Activated CD8-positive, alpha-beta memory T cell treated with anti-CD3 and anti-CD28 coated beads for 4 hours (primary cell): ENCODE data around the gene IL12RB2.

Experiments used
- DNase-seq, 2 donors: peaks; one replicate each; pipeline ENCODE4 v3.0.0-alpha.2; 2020; ENCODE audit warnings: low read depth in 2 of 2

The IL12RB2 gene, protein sequence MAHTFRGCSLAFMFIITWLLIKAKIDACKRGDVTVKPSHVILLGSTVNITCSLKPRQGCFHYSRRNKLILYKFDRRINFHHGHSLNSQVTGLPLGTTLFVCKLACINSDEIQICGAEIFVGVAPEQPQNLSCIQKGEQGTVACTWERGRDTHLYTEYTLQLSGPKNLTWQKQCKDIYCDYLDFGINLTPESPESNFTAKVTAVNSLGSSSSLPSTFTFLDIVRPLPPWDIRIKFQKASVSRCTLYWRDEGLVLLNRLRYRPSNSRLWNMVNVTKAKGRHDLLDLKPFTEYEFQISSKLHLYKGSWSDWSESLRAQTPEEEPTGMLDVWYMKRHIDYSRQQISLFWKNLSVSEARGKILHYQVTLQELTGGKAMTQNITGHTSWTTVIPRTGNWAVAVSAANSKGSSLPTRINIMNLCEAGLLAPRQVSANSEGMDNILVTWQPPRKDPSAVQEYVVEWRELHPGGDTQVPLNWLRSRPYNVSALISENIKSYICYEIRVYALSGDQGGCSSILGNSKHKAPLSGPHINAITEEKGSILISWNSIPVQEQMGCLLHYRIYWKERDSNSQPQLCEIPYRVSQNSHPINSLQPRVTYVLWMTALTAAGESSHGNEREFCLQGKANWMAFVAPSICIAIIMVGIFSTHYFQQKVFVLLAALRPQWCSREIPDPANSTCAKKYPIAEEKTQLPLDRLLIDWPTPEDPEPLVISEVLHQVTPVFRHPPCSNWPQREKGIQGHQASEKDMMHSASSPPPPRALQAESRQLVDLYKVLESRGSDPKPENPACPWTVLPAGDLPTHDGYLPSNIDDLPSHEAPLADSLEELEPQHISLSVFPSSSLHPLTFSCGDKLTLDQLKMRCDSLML

DNA sequence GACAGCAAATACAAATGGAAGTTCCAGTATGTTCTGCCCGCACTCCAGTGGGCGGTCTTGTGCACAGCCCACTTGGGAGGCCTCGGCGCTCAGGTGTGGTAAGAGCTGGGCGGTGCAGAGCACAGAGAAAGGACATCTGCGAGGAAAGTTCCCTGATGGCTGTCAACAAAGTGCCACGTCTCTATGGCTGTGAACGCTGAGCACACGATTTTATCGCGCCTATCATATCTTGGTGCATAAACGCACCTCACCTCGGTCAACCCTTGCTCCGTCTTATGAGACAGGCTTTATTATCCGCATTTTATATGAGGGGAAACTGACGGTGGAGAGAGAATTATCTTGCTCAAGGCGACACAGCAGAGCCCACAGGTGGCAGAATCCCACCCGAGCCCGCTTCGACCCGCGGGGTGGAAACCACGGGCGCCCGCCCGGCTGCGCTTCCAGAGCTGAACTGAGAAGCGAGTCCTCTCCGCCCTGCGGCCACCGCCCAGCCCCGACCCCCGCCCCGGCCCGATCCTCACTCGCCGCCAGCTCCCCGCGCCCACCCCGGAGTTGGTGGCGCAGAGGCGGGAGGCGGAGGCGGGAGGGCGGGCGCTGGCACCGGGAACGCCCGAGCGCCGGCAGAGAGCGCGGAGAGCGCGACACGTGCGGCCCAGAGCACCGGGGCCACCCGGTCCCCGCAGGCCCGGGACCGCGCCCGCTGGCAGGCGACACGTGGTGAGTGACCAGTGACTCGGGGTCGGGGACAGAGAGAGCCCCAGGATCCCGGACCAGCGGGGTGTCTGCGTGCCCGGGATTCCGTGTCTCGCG lies at the start of gene IL12RB2:
Gene IL12RB2, plus strand, starts transcription at position 623 of the 810 bp plus-strand sequence. CDS start 12,496 bp downstream, outside the sequence.
- DNase-seq: no peak

- DNase-seq: peak in 1 of 2 donors; percentile 5
These were observed 46.0 kb upstream of the IL12RB2 start for GRCh38 chr1:67261680-67262079.

DNA sequence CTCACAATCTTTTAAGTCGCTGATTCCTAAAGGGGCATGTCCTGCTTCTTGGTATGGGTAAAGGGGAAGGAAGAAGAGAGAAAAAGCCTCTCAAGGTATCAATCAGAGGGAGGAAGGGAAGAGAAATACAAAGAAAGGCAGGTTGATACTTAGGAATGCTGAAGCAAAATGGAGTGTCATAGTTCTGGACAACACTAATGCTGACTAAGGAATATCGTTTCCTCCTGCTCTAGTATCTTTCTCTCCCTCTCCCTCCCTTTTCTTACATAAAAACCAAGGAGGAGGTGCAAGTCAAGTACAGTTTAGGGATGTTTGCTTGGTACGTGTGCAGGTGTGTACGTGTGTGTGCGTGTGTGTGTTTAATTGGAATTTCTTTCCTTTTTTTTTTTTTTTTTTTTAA lies 44.9 kb upstream of the IL12RB2 start:
- DNase-seq: no peak

DNA sequence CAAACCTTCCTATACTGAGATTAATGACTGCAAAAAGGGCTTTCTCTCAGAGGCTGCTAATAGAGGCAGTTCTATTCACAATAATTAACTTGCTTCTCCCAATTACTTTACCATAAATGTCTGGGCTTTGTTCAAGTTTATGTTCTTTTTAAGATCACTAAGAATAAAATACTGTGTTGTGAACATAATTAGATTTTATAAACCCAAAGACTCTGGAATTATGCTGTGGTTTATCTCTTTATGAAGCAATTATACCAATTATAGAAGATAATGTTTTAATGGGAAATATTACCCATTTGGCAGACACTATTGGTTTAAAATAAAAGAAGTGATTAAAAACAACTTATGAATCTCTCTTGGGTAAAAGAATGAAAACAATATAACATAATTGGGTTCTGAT lies 43.5 kb upstream of the IL12RB2 start:
- no peak for DNase-seq

- DNase-seq: no peak
These were observed 42.8 kb upstream of the IL12RB2 start for GRCh38 chr1:67264899-67265298.

DNA sequence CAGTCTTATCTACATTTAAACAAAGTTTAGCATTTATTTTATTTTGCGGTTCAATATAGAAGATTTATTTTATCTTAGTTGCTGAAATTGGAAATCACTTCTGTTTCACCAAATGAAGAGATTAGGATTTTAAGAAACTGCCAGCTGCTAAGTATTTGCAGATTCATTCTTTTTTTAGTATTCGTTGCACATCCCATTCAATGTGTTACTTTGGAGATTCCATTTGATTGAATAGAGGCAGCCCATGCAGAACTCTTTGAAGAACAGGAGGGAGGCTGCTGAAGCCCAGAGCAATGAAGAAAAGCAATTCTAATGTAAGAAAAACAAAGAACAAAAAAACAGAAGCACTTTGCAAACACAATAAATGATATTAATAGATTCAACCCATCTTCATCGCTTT lies 38.6 kb upstream of the IL12RB2 start:
- DNase-seq: no peak

GRCh38 chr1:67270541-67270940 lies 37.1 kb upstream of the IL12RB2 start:
- DNase-seq: no peak

GRCh38 chr1:67273591-67273990 lies 34.1 kb upstream of the IL12RB2 start:
- DNase-seq: no peak

DNA sequence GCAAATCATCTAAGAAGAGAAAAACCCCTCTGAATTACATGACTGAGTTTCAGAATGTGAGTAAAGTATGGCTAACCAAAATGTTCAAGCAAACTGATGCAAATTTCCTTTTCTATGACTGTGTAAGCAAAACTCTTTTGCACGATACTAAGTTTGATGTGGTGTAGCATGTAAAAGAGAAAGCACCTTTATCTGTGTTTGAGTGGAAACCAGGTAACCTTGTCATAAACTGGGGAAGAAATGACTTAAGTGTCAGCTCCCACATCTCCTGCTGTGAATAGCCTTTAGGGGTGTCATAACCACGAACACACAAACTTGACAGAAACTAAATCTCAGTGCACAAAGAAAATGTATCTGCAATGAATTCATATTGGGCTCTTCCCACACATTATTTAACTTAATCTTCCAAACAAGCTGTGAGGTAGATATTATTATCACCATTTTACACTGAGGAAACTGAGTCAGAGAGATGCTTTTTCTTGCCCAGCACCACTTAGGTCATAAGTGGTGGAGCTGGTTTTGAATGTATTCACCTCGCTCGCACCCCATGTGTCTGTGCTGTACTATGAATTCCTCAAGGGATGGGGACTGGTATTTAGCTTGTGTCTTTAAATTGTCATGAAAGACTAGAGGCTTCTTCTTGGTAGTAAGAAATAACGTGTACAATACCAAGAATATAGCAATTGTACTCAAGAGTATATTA lies 32.9 kb upstream of the IL12RB2 start:
- DNase-seq: no peak

DNA sequence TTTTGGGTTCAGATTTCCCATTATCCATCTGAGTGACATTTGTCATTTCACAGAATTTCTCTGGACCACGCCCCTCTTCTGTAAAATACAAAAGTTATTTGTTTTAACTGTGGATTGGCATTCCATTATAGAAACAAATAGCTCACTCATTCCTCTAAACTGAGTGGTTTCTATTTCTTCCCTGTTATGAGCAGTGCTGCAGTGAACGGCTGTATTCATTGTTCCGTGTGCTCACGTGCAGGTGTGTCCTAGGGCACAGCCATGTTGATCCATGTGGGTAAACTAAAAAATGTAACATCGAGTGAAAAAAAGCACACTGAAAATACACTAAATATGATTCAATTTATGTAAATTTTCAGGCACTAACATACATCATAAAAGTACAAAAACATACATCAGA lies 27.0 kb upstream of the IL12RB2 start:
- DNase-seq: no peak

DNA sequence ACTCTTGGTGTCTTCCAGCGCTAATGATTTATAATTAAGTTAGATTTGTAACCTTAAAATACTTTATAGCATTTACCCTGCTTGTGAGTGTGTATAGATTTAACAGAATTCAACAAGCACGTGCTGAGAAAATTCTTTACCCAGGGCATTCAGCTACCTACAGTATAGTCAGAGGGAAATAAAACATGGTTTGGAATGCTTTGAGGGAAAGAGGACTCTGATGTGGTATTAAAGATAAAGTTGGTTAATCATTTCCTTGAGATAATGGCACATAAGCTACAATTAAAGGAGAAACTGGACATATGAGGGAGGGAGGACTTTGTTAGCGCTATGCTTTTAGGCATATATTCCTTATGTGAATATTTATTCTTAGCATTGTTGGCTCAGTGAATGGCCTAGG lies 26.4 kb upstream of the IL12RB2 start:
- DNase-seq: no peak

- DNase-seq: no peak
These were observed 21.7 kb upstream of the IL12RB2 start for GRCh38 chr1:67285780-67286488.

GRCh38 chr1:67290236-67290635 lies 17.4 kb upstream of the IL12RB2 start:
- no peak for DNase-seq

DNA sequence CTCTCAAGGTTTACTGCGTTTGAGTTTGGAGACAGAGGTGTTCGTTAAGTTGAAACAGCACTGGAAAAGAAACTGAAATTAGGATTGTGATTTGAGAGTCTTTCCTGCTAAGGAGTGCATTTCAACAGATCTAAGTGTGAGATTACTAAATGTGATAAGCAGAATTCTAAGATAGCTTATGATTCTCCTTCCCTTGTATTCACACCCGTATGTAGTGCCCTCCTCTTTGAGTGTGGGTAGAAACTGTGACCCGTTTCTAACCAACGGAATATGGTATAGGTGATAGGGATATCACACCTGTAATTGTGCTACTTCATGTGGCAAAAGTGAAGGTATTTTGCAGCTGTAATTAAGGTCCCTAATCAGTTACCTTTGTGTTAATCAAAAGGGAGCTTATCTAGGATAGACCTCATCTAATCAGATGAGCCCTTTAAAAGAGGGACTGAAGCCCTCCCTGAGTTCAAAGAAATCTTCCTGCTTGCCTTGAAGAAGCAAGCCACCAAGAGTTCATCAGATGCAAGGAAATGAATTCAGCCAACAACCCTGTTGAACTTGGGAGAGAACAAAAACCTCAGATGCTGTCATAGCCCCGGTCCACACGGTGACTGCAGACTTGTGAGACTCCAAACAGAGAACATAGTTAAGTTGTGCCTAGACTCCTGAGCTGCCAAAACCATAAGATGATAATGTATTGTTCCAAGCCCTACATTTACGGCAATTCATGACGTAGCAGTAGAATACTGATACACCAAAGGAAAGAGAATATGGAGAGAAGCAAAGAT lies 12.6 kb upstream of the IL12RB2 start:
- no peak for DNase-seq

DNA sequence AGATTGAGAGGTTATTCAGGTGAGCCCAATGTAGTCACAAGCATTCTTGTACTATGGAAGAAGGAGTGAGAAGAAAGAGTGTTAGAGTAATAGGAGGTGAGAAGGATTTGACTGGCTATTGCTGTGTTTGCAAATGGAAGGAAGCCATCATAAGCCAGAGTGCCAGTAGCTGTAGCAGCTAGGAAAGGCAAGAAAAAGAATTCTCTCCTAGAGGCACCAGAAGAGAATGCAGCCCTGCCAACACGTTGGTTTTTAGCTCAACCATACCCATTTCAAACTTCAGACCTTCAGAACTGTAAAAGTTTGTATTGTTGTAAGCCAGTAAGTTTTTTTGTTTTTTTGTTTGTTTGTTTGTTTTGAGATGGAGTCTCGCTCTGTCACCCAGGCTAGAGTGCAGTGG lies 8.9 kb upstream of the IL12RB2 start:
- DNase-seq: no peak

DNA sequence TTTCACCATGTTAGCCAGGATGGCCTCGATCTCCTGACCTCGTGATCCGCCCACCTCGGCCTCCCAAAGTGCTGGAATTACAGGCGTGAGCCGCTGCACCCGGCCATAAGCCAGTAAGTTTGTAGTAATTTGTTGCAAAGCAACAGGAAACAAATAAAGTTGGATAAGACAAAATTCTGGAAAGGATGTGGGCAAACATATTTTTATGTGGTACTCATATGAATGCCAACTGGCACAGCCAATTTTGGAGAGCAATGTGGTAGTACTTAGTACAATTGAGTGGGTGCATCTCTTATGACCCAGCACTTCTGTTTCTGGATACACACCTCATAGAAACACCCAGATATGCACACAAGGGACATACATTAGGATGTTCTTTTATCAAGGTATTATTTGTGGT lies 8.4 kb upstream of the IL12RB2 start:
- DNase-seq: no peak

DNA sequence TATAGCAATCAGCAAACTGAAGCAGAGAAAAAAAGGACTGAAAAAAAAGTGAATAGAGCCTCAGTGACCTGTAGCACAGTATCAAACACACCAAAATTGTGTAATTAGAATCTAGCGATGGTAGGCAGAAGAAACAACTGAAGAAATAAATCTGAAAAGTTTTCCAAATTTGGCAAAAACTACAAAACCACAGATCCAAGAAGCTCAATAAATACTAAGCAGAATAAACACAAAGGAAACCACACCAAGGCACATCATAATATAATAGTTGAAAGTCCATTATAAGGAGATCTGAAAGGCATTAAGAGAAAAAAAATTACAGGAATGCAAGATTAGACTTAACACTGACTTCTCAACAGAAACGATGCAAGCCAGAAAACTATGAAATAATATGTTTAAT lies 7.1 kb upstream of the IL12RB2 start:
- no peak for DNase-seq

- no peak for DNase-seq
These were observed 3.6 kb upstream of the IL12RB2 start for GRCh38 chr1:67304023-67304422.

- no peak for DNase-seq
These were observed 1.1 kb upstream of the IL12RB2 start for GRCh38 chr1:67306547-67306946.

GRCh38 chr1:67308136-67308535 lies 463 bp downstream of the IL12RB2 start:
- DNase-seq: no peak
